ENCODE measurements around the gene PPP2R5A.
"Not testable (repeated sequence)": the region's sequence is repeated elsewhere in the genome, so short reads cannot be mapped to it uniquely, and the experiment has no call there.

Gene PPP2R5A

GRCh38 chr1:212297338-212297737 is 12.1 kb downstream of the PPP2R5A start:
- no peaks in the 10 kb centered on the region for H3K27me3 ChIP-seq
- H3K27ac ChIP-seq = peak overlapping the region; percentile 41
- peaks cover 54 to 69% of the 10 kb centered on the region in 2 experiments for H3K4me1 ChIP-seq (ENCODE audit: control insufficient read depth in 1 of 2, insufficient read depth in 1 of 2, low read depth in 1 of 2, low read length in 1 of 2)
- H3K4me3 ChIP-seq (ENCODE audit: low read depth in 1 of 2, low read length in 1 of 2) = no peak overlapping the region
- no peaks in the 10 kb centered on the region for H3K9me3 ChIP-seq
- no peak for TF ChIP-seq CTCF (IDR thresholded peaks at IDR 0.05)
- H3K36me3 ChIP-seq = no peaks in the 10 kb centered on the region

- H3K27ac ChIP-seq = peak overlapping the region; percentile 37
- no peaks in the 10 kb centered on the region for H3K9me3 ChIP-seq
- no peaks in the 10 kb centered on the region for H3K27me3 ChIP-seq
- no peaks in the 10 kb centered on the region for H3K36me3 ChIP-seq
- peaks cover 13 to 40% of the 10 kb centered on the region in 2 experiments for H3K4me1 ChIP-seq (ENCODE audit: control insufficient read depth in 1 of 2, insufficient read depth in 1 of 2, low read depth in 1 of 2, low read length in 1 of 2)
- H3K4me3 ChIP-seq (ENCODE audit: low read depth in 1 of 2, low read length in 1 of 2) = no peak overlapping the region
- TF ChIP-seq CTCF (IDR thresholded peaks at IDR 0.05) = no peak
Measured at GRCh38 chr1:212301580-212301979, 16.4 kb downstream of the PPP2R5A start.

GRCh38 chr1:212302745-212303383 is 17.7 kb downstream of the PPP2R5A start:
- H3K4me3 ChIP-seq (ENCODE audit: low read depth in 1 of 2, low read length in 1 of 2) = no peak overlapping the region
- H3K4me1 ChIP-seq (ENCODE audit: control insufficient read depth in 1 of 2, insufficient read depth in 1 of 2, low read depth in 1 of 2, low read length in 1 of 2) = peaks cover 15 to 33% of the 10 kb centered on the region in 2 experiments
- H3K9me3 ChIP-seq = no peaks in the 10 kb centered on the region
- no peaks in the 10 kb centered on the region for H3K36me3 ChIP-seq
- no peaks in the 10 kb centered on the region for H3K27me3 ChIP-seq
- peak overlapping the region; percentile 14 for H3K27ac ChIP-seq
- no peak for TF ChIP-seq CTCF (IDR thresholded peaks at IDR 0.05)

GRCh38 chr1:212305342-212305741 is 20.1 kb downstream of the PPP2R5A start:
- no peak for TF ChIP-seq CTCF (IDR thresholded peaks at IDR 0.05)
- Histone ChIP-seq H3K36me3 (peaks cover 4% of the 10 kb centered on the region), H3K4me3 (ENCODE audit: low read depth in 1 of 2, low read length in 1 of 2) (no peak overlapping the region), H3K27me3 (no peaks in the 10 kb centered on the region), H3K27ac (no peak overlapping the region), H3K4me1 (ENCODE audit: control insufficient read depth in 1 of 2, insufficient read depth in 1 of 2, low read depth in 1 of 2, low read length in 1 of 2) (peaks cover 39 to 50% of the 10 kb centered on the region in 2 experiments), H3K9me3 (no peaks in the 10 kb centered on the region)

- H3K4me3 ChIP-seq (ENCODE audit: low read depth in 1 of 2, low read length in 1 of 2); H3K27me3 ChIP-seq; H3K9me3 ChIP-seq; H3K36me3 ChIP-seq: not testable (repeated sequence)
- H3K27ac ChIP-seq = peak overlapping the region; percentile 32
- H3K4me1 ChIP-seq (ENCODE audit: control insufficient read depth in 1 of 2, insufficient read depth in 1 of 2, low read depth in 1 of 2, low read length in 1 of 2) = peaks cover 42 to 54% of the 10 kb centered on the region in 2 experiments
Measured at GRCh38 chr1:212305984-212306452, 20.8 kb downstream of the PPP2R5A start.

GRCh38 chr1:212309967-212310366 is 24.8 kb downstream of the PPP2R5A start:
- no peak overlapping the region for H3K4me3 ChIP-seq (ENCODE audit: low read depth in 1 of 2, low read length in 1 of 2)
- TF ChIP-seq CTCF (IDR thresholded peaks at IDR 0.05) = no peak
- H3K27me3 ChIP-seq = no peaks in the 10 kb centered on the region
- peaks cover 44 to 59% of the 10 kb centered on the region in 2 experiments for H3K4me1 ChIP-seq (ENCODE audit: control insufficient read depth in 1 of 2, insufficient read depth in 1 of 2, low read depth in 1 of 2, low read length in 1 of 2)
- H3K27ac ChIP-seq = peak overlapping the region; percentile 75
- H3K36me3 ChIP-seq = peaks cover 4% of the 10 kb centered on the region
- no peaks in the 10 kb centered on the region for H3K9me3 ChIP-seq

Measured in neutrophil (primary cell).